Stomach smooth muscle (tissue), 2 donors: ENCODE measurements around the gene TPCN1.

Experiments used
- H3K27ac ChIP-seq: one replicate; pipeline ENCODE4 v1.7.0; 2013; ENCODE audit warnings: mild to moderate bottlenecking, low read length, inconsistent platforms
- H3K27me3 ChIP-seq, 2 donors: one replicate each; pipeline ENCODE4 v1.7.0; 2013; ENCODE audit warnings: low read length in 2 of 2; ENCODE audit not compliant: insufficient read depth in 2 of 2, control insufficient read depth in 1 of 2
- H3K36me3 ChIP-seq, 2 donors: one replicate each; pipeline ENCODE4 v1.7.0; 2013; ENCODE audit warnings: low read length in 2 of 2; ENCODE audit not compliant: control insufficient read depth in 2 of 2, insufficient read depth in 2 of 2
- H3K4me1 ChIP-seq: one replicate; pipeline ENCODE4 v1.7.0; 2013; ENCODE audit warnings: low read length; ENCODE audit not compliant: control insufficient read depth, insufficient read depth
- H3K4me3 ChIP-seq, 2 donors: one replicate each; pipeline ENCODE4 v1.7.0; 2013; ENCODE audit warnings: low read length in 2 of 2
- H3K9ac ChIP-seq, 2 donors: one replicate each; pipeline ENCODE4 v1.7.0; 2013; ENCODE audit warnings: low read length in 2 of 2, mild to moderate bottlenecking in 1 of 2
- H3K9me3 ChIP-seq, 2 donors: one replicate each; pipeline ENCODE4 v1.7.0; 2013; ENCODE audit warnings: low read length in 2 of 2; ENCODE audit not compliant: control insufficient read depth in 2 of 2
- donor health status: healthy.
- donor health status: Pancreatic carcinoma.

Gene TPCN1

GRCh38 chr12:113314121-113314529 lies 92.9 kb downstream of the TPCN1 start:
- no peak overlapping the region for H3K9ac ChIP-seq
- no peaks in the 10 kb centered on the region for H3K27me3 ChIP-seq
- H3K9me3 ChIP-seq = no peaks in the 10 kb centered on the region
- peaks cover 6% of the 10 kb centered on the region for H3K4me1 ChIP-seq
- no peak overlapping the region for H3K27ac ChIP-seq
- peaks cover 7 to 21% of the 10 kb centered on the region in 2 donors for H3K36me3 ChIP-seq
- no peak overlapping the region for H3K4me3 ChIP-seq

- Histone ChIP-seq H3K4me1 (peaks cover 6% of the 10 kb centered on the region), H3K27me3 (no peaks in the 10 kb centered on the region), H3K27ac (no peak overlapping the region), H3K9ac (no peak overlapping the region), H3K36me3 (peaks cover 7 to 18% of the 10 kb centered on the region in 2 donors), H3K9me3 (no peaks in the 10 kb centered on the region), H3K4me3 (no peak overlapping the region)
Observed at GRCh38 chr12:113315358-113315757, 94.1 kb downstream of the TPCN1 start.

GRCh38 chr12:113316155-113316554 lies 94.9 kb downstream of the TPCN1 start:
- Histone ChIP-seq H3K36me3 (peaks cover 11 to 22% of the 10 kb centered on the region in 2 donors), H3K4me3 (no peak overlapping the region), H3K27ac (no peak overlapping the region), H3K9ac (no peak overlapping the region), H3K27me3 (no peaks in the 10 kb centered on the region), H3K9me3 (no peaks in the 10 kb centered on the region), H3K4me1 (peaks cover 6% of the 10 kb centered on the region)

GRCh38 chr12:113317122-113317521 lies 95.9 kb downstream of the TPCN1 start:
- H3K4me1 ChIP-seq = peaks cover 6% of the 10 kb centered on the region
- H3K27ac ChIP-seq = no peak overlapping the region
- H3K4me3 ChIP-seq = no peak overlapping the region
- H3K36me3 ChIP-seq = peaks cover 11 to 23% of the 10 kb centered on the region in 2 donors
- H3K27me3 ChIP-seq = no peaks in the 10 kb centered on the region
- no peaks in the 10 kb centered on the region for H3K9me3 ChIP-seq
- no peak overlapping the region for H3K9ac ChIP-seq

- peaks cover 6% of the 10 kb centered on the region for H3K4me1 ChIP-seq
- H3K27ac ChIP-seq = no peak overlapping the region
- H3K9ac ChIP-seq = no peak overlapping the region
- H3K36me3 ChIP-seq = peaks cover 11 to 23% of the 10 kb centered on the region in 2 donors
- H3K27me3 ChIP-seq = no peaks in the 10 kb centered on the region
- no peak overlapping the region for H3K4me3 ChIP-seq
- H3K9me3 ChIP-seq = no peaks in the 10 kb centered on the region
Observed at GRCh38 chr12:113318046-113318656, 96.9 kb downstream of the TPCN1 start.

DNA sequence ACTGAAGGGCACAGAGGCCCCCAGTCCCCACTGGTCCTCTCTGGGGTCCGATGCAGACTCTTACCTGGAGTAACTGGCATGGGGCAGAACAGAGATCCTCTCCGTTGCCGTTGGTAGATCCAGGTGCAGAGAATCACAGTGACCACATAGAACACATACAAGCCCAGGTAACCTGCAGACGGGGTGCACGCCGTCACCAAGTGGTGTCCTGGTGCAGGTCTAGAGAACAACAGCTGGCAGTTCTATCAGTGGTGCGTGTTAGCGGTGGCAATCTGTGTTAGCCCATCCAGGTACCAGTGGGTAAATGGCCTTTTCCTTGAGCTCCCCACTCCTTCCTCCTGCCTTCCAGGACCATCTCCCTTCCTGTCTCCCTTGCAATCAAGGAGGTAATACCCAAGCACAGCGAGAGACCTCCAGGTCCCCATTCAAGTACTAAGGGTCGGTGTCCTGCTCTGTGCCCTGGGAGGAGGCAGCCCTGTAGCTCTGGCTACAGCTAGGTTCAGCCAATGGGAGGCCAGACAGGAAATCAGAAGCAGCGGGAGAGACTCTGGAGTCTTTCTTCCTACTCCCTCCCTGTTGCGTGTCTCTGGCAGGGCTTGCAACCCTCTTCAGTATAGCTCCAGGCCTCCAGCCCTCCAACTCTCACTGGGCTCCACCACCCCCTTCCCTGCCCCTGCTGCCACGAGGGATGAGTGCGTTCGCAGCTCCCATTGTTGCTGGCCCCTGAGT lies 97.8 kb downstream of the TPCN1 start:
- peaks cover 11 to 22% of the 10 kb centered on the region in 2 donors for H3K36me3 ChIP-seq
- H3K27me3 ChIP-seq = no peaks in the 10 kb centered on the region
- no peak overlapping the region for H3K4me3 ChIP-seq
- no peak overlapping the region for H3K27ac ChIP-seq
- H3K4me1 ChIP-seq = peaks cover 4% of the 10 kb centered on the region
- H3K9ac ChIP-seq = no peak overlapping the region
- no peaks in the 10 kb centered on the region for H3K9me3 ChIP-seq

DNA sequence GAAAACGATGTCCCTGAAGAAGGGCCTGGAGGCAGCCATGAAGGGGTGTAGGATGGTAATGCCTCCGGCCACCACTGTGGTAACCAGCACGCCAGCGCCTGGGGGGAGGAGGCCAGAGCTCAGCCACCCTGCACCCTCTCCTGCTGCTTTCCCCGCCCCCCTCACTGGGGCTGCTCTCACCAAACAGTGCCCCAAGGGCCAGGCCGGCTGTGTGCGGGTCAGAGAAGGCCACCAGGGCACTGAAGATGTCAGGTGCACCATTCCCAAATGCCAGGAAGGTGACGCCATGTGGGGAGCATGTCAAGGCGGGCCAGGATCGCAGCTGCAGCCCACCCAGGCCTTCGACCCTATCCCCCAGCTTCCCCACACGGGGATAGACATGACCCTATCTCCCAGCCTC lies 99.1 kb downstream of the TPCN1 start:
- Histone ChIP-seq H3K9ac (no peak overlapping the region), H3K4me1 (peaks cover under 1% of the 10 kb centered on the region), H3K4me3 (no peak overlapping the region), H3K36me3 (peaks cover 11 to 18% of the 10 kb centered on the region in 2 donors), H3K27me3 (no peaks in the 10 kb centered on the region), H3K27ac (no peak overlapping the region), H3K9me3 (no peaks in the 10 kb centered on the region)

GRCh38 chr12:113322343-113322742 lies 101.1 kb downstream of the TPCN1 start:
- H3K9ac ChIP-seq = no peak overlapping the region
- no peak overlapping the region for H3K4me3 ChIP-seq
- no peaks in the 10 kb centered on the region for H3K9me3 ChIP-seq
- H3K27ac ChIP-seq = no peak overlapping the region
- peaks cover 11 to 18% of the 10 kb centered on the region in 2 donors for H3K36me3 ChIP-seq
- H3K4me1 ChIP-seq = peaks cover 4% of the 10 kb centered on the region
- H3K27me3 ChIP-seq = no peaks in the 10 kb centered on the region

DNA sequence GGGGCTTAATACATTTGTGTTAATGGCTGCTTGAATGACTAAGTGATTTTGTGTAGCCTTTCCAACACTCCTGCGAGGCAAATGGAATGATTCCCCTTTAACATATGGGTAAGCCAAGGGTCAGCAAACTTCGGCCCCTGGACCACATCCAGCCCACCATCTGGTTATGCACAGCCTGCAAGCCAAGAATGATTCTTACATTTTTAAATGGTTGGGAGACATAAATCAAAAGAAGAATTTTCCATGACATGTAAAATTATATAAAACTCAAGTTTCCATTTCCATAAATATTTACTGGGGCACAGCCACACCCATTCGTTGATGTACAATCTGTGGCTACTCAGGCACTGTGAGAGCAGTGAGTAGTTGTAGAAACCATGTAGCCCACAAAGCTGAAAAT lies 104.7 kb downstream of the TPCN1 start:
- no peak overlapping the region for H3K4me3 ChIP-seq
- H3K27ac ChIP-seq = no peak overlapping the region
- peaks cover 4% of the 10 kb centered on the region for H3K4me1 ChIP-seq
- no peak overlapping the region for H3K9ac ChIP-seq
- no peaks in the 10 kb centered on the region for H3K27me3 ChIP-seq
- peaks cover 2 to 12% of the 10 kb centered on the region in 2 donors for H3K36me3 ChIP-seq
- no peaks in the 10 kb centered on the region for H3K9me3 ChIP-seq

GRCh38 chr12:113326775-113327395 lies 105.6 kb downstream of the TPCN1 start:
- H3K9ac ChIP-seq = no peak overlapping the region
- H3K4me1 ChIP-seq = peaks cover 4% of the 10 kb centered on the region
- H3K4me3 ChIP-seq = no peak overlapping the region
- no peaks in the 10 kb centered on the region for H3K9me3 ChIP-seq
- peaks cover 0 to 9% of the 10 kb centered on the region in 2 donors for H3K36me3 ChIP-seq
- H3K27me3 ChIP-seq = no peaks in the 10 kb centered on the region
- peak overlapping the region; percentile 18 for H3K27ac ChIP-seq
